ENCODE data around the gene XXYLT1.

XXYLT1 gene

GRCh38 chr3:195168009-195168762 lies 102.8 kb downstream of the XXYLT1 start:
- no peak for DNase-seq (ENCODE audit: low read depth)

GRCh38 chr3:195165790-195166189 lies 105.2 kb downstream of the XXYLT1 start:
- no peak for DNase-seq (ENCODE audit: low read depth)

- no peak for DNase-seq (ENCODE audit: low read depth)
Observed at GRCh38 chr3:195165265-195165609, 105.7 kb downstream of the XXYLT1 start.

- no peak for DNase-seq (ENCODE audit: low read depth)
Observed at GRCh38 chr3:195164573-195165264, 106.2 kb downstream of the XXYLT1 start.

GRCh38 chr3:195163719-195164572 lies 107.0 kb downstream of the XXYLT1 start:
- DNase-seq (ENCODE audit: low read depth): no peak

GRCh38 chr3:195162816-195163215 lies 108.1 kb downstream of the XXYLT1 start:
- DNase-seq (ENCODE audit: low read depth): no peak

GRCh38 chr3:195162033-195162669 lies 108.8 kb downstream of the XXYLT1 start:
- no peak for DNase-seq (ENCODE audit: low read depth)

- no peak for DNase-seq (ENCODE audit: low read depth)
Observed at GRCh38 chr3:195160908-195161434, 110.0 kb downstream of the XXYLT1 start.

GRCh38 chr3:195160257-195160898 lies 110.6 kb downstream of the XXYLT1 start:
- no peak for DNase-seq (ENCODE audit: low read depth)

GRCh38 chr3:195159814-195160165 lies 111.2 kb downstream of the XXYLT1 start:
- no peak for DNase-seq (ENCODE audit: low read depth)

- no peak for DNase-seq (ENCODE audit: low read depth)
Observed at GRCh38 chr3:195159117-195159813, 111.7 kb downstream of the XXYLT1 start.

GRCh38 chr3:195156286-195156890 lies 114.6 kb downstream of the XXYLT1 start:
- DNase-seq (ENCODE audit: low read depth): no peak

- no peak for DNase-seq (ENCODE audit: low read depth)
Observed at GRCh38 chr3:195155570-195156241, 115.3 kb downstream of the XXYLT1 start.

GRCh38 chr3:195154793-195155535 lies 116.0 kb downstream of the XXYLT1 start:
- DNase-seq (ENCODE audit: low read depth): no peak

GRCh38 chr3:195154111-195154791 lies 116.7 kb downstream of the XXYLT1 start:
- no peak for DNase-seq (ENCODE audit: low read depth)

GRCh38 chr3:195153653-195154052 lies 117.3 kb downstream of the XXYLT1 start:
- DNase-seq (ENCODE audit: low read depth): no peak

- no peak for DNase-seq (ENCODE audit: low read depth)
Observed at GRCh38 chr3:195153130-195153529, 117.8 kb downstream of the XXYLT1 start.

GRCh38 chr3:195151866-195152541 lies 119.0 kb downstream of the XXYLT1 start:
- no peak for DNase-seq (ENCODE audit: low read depth)
